GM23248 (cell line): ENCODE measurements around the gene USP32.
"Not testable (repeated sequence)": the region's sequence is repeated elsewhere in the genome, so short reads cannot be mapped to it uniquely, and the experiment has no call there.

Source experiments
- EZH2 ChIP-seq: fragments of 200-600 bp; sonication (generic); IDR thresholded peaks from 2 replicates; pipeline ENCODE4 v1.6.1; 2018; ENCODE audit warnings: antibody characterized with exemption, mild to moderate bottlenecking; ENCODE audit not compliant: insufficient read depth, poor library complexity, severe bottlenecking
- EZH2phosphoT487 ChIP-seq: fragments of 200-600 bp; sonication (generic); IDR thresholded peaks from 2 replicates; pipeline ENCODE4 v1.6.1; 2018; ENCODE audit warnings: antibody characterized with exemption, moderate library complexity, mild to moderate bottlenecking, low read depth; ENCODE audit not compliant: insufficient read depth

GRCh38 chr17:60193032-60193431 is 198.9 kb downstream of the USP32 start:
- TF ChIP-seq EZH2, EZH2phosphoT487: not testable (repeated sequence)
